Measurements from ENCODE around the gene PLCG2. TPM values are rescaled to one million over a fixed set of nuclear protein-coding genes. Genes with fewer than 3 reads are reported as not detected.
"Not testable (repeated sequence)": the region's sequence is repeated elsewhere in the genome, so short reads cannot be mapped to it uniquely, and the experiment has no call there.

The PLCG2 gene
- total RNA-seq, 1 experiment from 2014 or later: 3.5 TPM

DNA sequence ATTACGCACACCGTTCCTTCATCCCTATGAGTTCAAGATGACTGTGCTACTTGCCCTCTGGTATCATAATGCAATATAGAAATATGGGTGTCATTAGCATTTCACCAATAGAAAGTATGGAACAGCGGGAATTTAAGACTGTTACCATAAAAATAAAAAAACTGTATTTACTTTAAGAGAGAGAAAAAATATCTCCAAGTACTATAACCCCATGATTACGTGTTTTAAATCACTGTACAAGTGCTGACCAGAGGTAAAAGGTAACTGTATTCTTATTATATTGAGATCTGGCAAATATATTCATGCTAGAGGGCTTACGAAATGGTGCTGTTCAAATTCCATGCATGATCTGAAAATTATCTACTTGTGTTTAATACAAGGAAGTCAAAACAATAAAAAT, 226.9 kb downstream of the PLCG2 start:
- Histone ChIP-seq H3K9me2 (replicated peaks; ENCODE audit: low read length) (no peaks in the 10 kb centered on the region), H3K9ac (ENCODE audit: low read length) (no peak overlapping the region), H4K20me1 (ENCODE audit: low read length) (no peaks in the 10 kb centered on the region), H3K27me3 (ENCODE audit: low read length) (no peaks in the 10 kb centered on the region), H3K4me2 (ENCODE audit: low read length) (no peak overlapping the region), H3F3A (ENCODE audit: low read length, unreplicated experiment) (no peaks in the 10 kb centered on the region), H2AFZ (ENCODE audit: low read length) (no peak overlapping the region), H3K27ac (ENCODE audit: low read length) (no peak overlapping the region), H3K79me2 (ENCODE audit: low read length) (no peaks in the 10 kb centered on the region), H3K4me1 (ENCODE audit: insufficient read depth, low read length) (no peaks in the 10 kb centered on the region), H3K36me3 (ENCODE audit: low read depth, low read length) (no peaks in the 10 kb centered on the region), H3K4me3 (ENCODE audit: low read length) (no peak overlapping the region), H3K9me3 (ENCODE audit: low read length) (0 out of 2 replicates have a peak, but pooled peaks cover 4% of the 10 kb centered on the region)
- ATAC-seq (no peak), DNase-seq (no peak)
- POLR2A ChIA-PET (ENCODE audit: unreplicated experiment): no interaction called here
- intact Hi-C loops (cut with micrococcal nuclease): no loop called here
- TF ChIP-seq EZH2phosphoT487 (IDR thresholded peaks at IDR 0.05; ENCODE audit: borderline replicate concordance, low read length): no peak
- TF ChIP-seq, protein P1, sequence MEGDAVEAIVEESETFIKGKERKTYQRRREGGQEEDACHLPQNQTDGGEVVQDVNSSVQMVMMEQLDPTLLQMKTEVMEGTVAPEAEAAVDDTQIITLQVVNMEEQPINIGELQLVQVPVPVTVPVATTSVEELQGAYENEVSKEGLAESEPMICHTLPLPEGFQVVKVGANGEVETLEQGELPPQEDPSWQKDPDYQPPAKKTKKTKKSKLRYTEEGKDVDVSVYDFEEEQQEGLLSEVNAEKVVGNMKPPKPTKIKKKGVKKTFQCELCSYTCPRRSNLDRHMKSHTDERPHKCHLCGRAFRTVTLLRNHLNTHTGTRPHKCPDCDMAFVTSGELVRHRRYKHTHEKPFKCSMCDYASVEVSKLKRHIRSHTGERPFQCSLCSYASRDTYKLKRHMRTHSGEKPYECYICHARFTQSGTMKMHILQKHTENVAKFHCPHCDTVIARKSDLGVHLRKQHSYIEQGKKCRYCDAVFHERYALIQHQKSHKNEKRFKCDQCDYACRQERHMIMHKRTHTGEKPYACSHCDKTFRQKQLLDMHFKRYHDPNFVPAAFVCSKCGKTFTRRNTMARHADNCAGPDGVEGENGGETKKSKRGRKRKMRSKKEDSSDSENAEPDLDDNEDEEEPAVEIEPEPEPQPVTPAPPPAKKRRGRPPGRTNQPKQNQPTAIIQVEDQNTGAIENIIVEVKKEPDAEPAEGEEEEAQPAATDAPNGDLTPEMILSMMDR (conservative IDR thresholded peaks at IDR 0.05; ENCODE audit: low read depth, low read length): no peak
- TF ChIP-seq EZH2 (IDR thresholded peaks at IDR 0.05; ENCODE audit: low read length, unreplicated experiment): no peak
- BruUV-seq (replicated peaks): no TSS peak
- CTCF ChIA-PET: no interaction called here

DNA sequence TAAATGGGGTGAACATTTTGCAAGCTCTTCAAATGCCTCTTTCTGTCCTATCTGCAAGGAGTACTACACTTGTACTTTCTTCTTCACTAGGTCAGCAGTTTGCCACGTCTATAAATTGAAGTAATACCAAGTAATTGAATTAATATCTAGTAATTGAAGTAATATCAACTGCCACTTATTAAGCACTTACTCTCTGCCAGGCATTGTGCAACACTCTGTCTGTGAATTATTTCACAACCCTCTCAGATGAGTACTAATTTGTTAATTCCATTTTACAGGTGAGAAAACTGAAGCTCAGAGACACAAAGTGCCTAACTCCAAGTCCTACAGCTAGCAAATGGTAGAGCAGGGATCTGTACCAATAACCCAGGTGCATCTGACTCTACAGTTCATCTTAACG, 228.1 kb downstream of the PLCG2 start:
- BruUV-seq (replicated peaks): no TSS peak
- H3K79me2 ChIP-seq (ENCODE audit: low read length): no peaks in the 10 kb centered on the region
- intact Hi-C loops (cut with micrococcal nuclease): no loop called here
- no peak for DNase-seq
- no peak overlapping the region for H3K4me2 ChIP-seq (ENCODE audit: low read length)
- H3K4me1 ChIP-seq (ENCODE audit: insufficient read depth, low read length): no peaks in the 10 kb centered on the region
- no peak overlapping the region for H3K4me3 ChIP-seq (ENCODE audit: low read length)
- H3K27me3 ChIP-seq (ENCODE audit: low read length): no peaks in the 10 kb centered on the region
- CTCF ChIA-PET: no interaction called here
- 0 out of 2 replicates have a peak, but pooled peaks cover 4% of the 10 kb centered on the region for H3K9me3 ChIP-seq (ENCODE audit: low read length)
- H2AFZ ChIP-seq (ENCODE audit: low read length): no peak overlapping the region
- no peaks in the 10 kb centered on the region for H3K9me2 ChIP-seq (replicated peaks; ENCODE audit: low read length)
- H3K9ac ChIP-seq (ENCODE audit: low read length): no peak overlapping the region
- POLR2A ChIA-PET (ENCODE audit: unreplicated experiment): no interaction called here
- H3F3A ChIP-seq (ENCODE audit: low read length, unreplicated experiment): no peaks in the 10 kb centered on the region
- no peak overlapping the region for H3K27ac ChIP-seq (ENCODE audit: low read length)
- H4K20me1 ChIP-seq (ENCODE audit: low read length): no peaks in the 10 kb centered on the region
- H3K36me3 ChIP-seq (ENCODE audit: low read depth, low read length): no peaks in the 10 kb centered on the region
- no peak for ATAC-seq
- TF ChIP-seq EZH2phosphoT487 (IDR thresholded peaks at IDR 0.05; ENCODE audit: borderline replicate concordance, low read length) (no peak), EZH2 (IDR thresholded peaks at IDR 0.05; ENCODE audit: low read length, unreplicated experiment) (no peak)
- TF ChIP-seq, protein P1 (conservative IDR thresholded peaks at IDR 0.05; ENCODE audit: low read depth, low read length): no peak

DNA sequence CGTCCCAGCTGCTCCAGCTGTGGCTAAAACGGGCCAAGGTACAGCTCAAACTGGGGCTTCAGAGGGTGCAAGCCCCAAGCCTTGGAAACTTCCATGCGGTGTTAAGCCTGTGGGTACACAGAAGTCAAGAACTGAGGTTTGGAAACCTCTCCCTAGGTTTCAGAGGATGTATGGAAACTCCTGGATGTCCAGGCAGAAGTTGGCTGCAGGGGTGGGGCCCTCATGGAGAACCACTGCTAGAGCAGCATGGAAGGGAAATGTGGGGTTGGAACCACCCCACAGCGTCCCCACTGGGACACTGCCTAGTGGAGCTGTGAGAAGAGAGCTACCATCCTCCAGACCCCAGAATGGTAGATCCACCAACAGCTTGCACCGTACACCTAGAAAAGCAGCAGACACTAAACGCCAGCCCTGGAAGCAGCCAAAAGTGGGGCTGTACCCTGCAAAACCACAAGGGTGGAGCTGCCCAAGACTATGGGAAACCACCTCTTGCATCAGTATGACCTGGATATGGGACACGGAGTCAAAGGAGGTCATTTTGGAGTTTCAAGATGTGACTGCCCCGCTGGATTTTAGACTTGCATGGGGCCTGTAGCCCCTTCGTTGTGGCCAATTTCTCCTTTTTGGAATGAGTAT, 230.0 kb downstream of the PLCG2 start:
- 0 out of 2 replicates have a peak, but pooled peaks cover 4% of the 10 kb centered on the region for H3K9me3 ChIP-seq (ENCODE audit: low read length)
- DNase-seq (no peak), ATAC-seq (no peak)
- no peaks in the 10 kb centered on the region for H3K9me2 ChIP-seq (replicated peaks; ENCODE audit: low read length)
- no peaks in the 10 kb centered on the region for H3K79me2 ChIP-seq (ENCODE audit: low read length)
- H3K36me3 ChIP-seq (ENCODE audit: low read depth, low read length): no peaks in the 10 kb centered on the region
- H3K27ac ChIP-seq (ENCODE audit: low read length): no peak overlapping the region
- no peak overlapping the region for H3K4me2 ChIP-seq (ENCODE audit: low read length)
- no peaks in the 10 kb centered on the region for H4K20me1 ChIP-seq (ENCODE audit: low read length)
- H2AFZ ChIP-seq (ENCODE audit: low read length): no peak overlapping the region
- no peak overlapping the region for H3K4me3 ChIP-seq (ENCODE audit: low read length)
- intact Hi-C loops (cut with micrococcal nuclease): no loop called here
- TF ChIP-seq, protein P1 (conservative IDR thresholded peaks at IDR 0.05; ENCODE audit: low read depth, low read length): no peak
- no peak for TF ChIP-seq EZH2phosphoT487 (IDR thresholded peaks at IDR 0.05; ENCODE audit: borderline replicate concordance, low read length)
- no peak for TF ChIP-seq EZH2 (IDR thresholded peaks at IDR 0.05; ENCODE audit: low read length, unreplicated experiment)
- no peaks in the 10 kb centered on the region for H3K4me1 ChIP-seq (ENCODE audit: insufficient read depth, low read length)
- no TSS peak for BruUV-seq (replicated peaks)
- H3K27me3 ChIP-seq (ENCODE audit: low read length): no peaks in the 10 kb centered on the region
- no peak overlapping the region for H3K9ac ChIP-seq (ENCODE audit: low read length)
- ChIA-PET POLR2A (ENCODE audit: unreplicated experiment) (no interaction called here), CTCF (no interaction called here)
- H3F3A ChIP-seq (ENCODE audit: low read length, unreplicated experiment): no peaks in the 10 kb centered on the region

DNA sequence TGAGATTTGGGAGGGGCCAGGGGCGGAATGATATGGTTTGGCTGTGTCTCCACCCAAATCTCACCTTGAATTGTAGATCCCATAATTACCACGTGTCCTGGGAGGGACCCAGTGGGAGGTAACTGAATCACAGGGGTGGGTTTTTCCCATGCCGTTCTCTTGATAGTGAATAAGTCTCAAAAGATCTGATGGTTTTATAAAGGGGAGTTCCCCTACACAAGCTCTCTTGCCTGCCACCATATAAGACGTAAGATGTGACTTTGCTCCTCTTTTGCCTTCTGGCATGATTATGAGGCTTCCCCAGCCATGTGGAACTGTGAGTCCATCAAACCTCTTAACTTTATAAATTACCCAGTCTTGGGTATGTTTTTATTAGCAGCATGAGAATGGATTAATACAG, 230.7 kb downstream of the PLCG2 start:
- H3K27ac ChIP-seq (ENCODE audit: low read length); H3K4me3 ChIP-seq (ENCODE audit: low read length); H3F3A ChIP-seq (ENCODE audit: low read length, unreplicated experiment); H3K79me2 ChIP-seq (ENCODE audit: low read length); H2AFZ ChIP-seq (ENCODE audit: low read length); BruUV-seq (replicated peaks); H3K9me2 ChIP-seq (replicated peaks; ENCODE audit: low read length); H3K36me3 ChIP-seq (ENCODE audit: low read depth, low read length); H3K4me1 ChIP-seq (ENCODE audit: insufficient read depth, low read length); H3K9ac ChIP-seq (ENCODE audit: low read length); H4K20me1 ChIP-seq (ENCODE audit: low read length); H3K27me3 ChIP-seq (ENCODE audit: low read length); CTCF ChIA-PET; POLR2A ChIA-PET (ENCODE audit: unreplicated experiment); DNase-seq; ATAC-seq; intact Hi-C loops (cut with micrococcal nuclease); H3K9me3 ChIP-seq (ENCODE audit: low read length); H3K4me2 ChIP-seq (ENCODE audit: low read length): not testable (repeated sequence)
